Cardiac septum (tissue), 1 donor: Measurements from ENCODE around the gene SH3TC1. TPM values are rescaled to one million over a fixed set of nuclear protein-coding genes. Genes with fewer than 3 reads are reported as not detected.
A peak's percentile ranks its signal among the peaks of the same experiment; 100 is the strongest.

Source experiments
- DNase-seq: peaks from one replicate; pipeline ENCODE4 v3.0.0-alpha.2; 2020; ENCODE audit warnings: low spot score
- intact Hi-C: fragments of 100-400 bp; cut with DNase I; formaldehyde crosslinking; loops from one replicate; pipeline ENCODE4 v1.14.0; 2022
- total RNA-seq: library from RNA; stranded (reverse); fragmentation: NEBNext Ultra II Directional; extraction: Animal tissue kit (Norgen Biotek cat#: 25700); gene quantifications from one replicate; pipeline ENCODE4 v1.2.1, GENCODE V29; 2021
- donor health status: DM: no; HTN: no; CAD: no.

Gene SH3TC1
- total RNA-seq, 1 donor from 2014 or later: 16.5 TPM

GRCh38 chr4:8265171-8265929 is 66.3 kb downstream of the SH3TC1 start:
- no peak for DNase-seq

GRCh38 chr4:8266088-8266487 is 67.0 kb downstream of the SH3TC1 start:
- DNase-seq: no peak
- intact Hi-C loops: loop anchor here (2.0 kb wide), 1 partner anchor 23 kb away; no protein-coding TSS in a partner anchor

More at GRCh38 chr4:8265171-8265929, 66.3 kb downstream of the SH3TC1 start:
- intact Hi-C loops: no loop called here

- intact Hi-C loops: loop anchor here (2.0 kb wide), 1 partner anchor 24 kb away; no protein-coding TSS in a partner anchor
- DNase-seq: no peak
Measured at GRCh38 chr4:8266508-8266907, 67.4 kb downstream of the SH3TC1 start.

- intact Hi-C loops: loop anchor here (2.0 kb wide), 1 partner anchor 24 kb away; no protein-coding TSS in a partner anchor
- DNase-seq: peak; percentile 86
Measured at GRCh38 chr4:8267077-8267476, 68.0 kb downstream of the SH3TC1 start.

- no peak for DNase-seq
- intact Hi-C loops: no loop called here
Measured at GRCh38 chr4:8268211-8268610, 69.1 kb downstream of the SH3TC1 start.

GRCh38 chr4:8268901-8269534 is 69.9 kb downstream of the SH3TC1 start:
- intact Hi-C loops: no loop called here

GRCh38 chr4:8269535-8270417 is 70.7 kb downstream of the SH3TC1 start, which contains the start of gene HTRA3:
Gene HTRA3, plus strand, starts transcription at chr4:8269754. Its CDS starts 215 bp downstream, at chr4:8269969.
- peak; percentile 83 for DNase-seq
- intact Hi-C loops: no loop called here

More at GRCh38 chr4:8268901-8269534, 69.9 kb downstream of the SH3TC1 start:
- no peak for DNase-seq

GRCh38 chr4:8270418-8270771 is 71.3 kb downstream of the SH3TC1 start:
- DNase-seq: no peak
- intact Hi-C loops: no loop called here

GRCh38 chr4:8270912-8271815 is 72.1 kb downstream of the SH3TC1 start:
- no peak for DNase-seq
- intact Hi-C loops: no loop called here

GRCh38 chr4:8271821-8272220 is 72.7 kb downstream of the SH3TC1 start:
- DNase-seq: no peak
- intact Hi-C loops: no loop called here

- DNase-seq: no peak
- intact Hi-C loops: no loop called here
Measured at GRCh38 chr4:8272472-8273428, 73.7 kb downstream of the SH3TC1 start.

GRCh38 chr4:8273450-8273849 is 74.4 kb downstream of the SH3TC1 start:
- intact Hi-C loops: no loop called here
- DNase-seq: no peak

- intact Hi-C loops: loop anchor here (2.0 kb wide), 1 partner anchor 129 kb away; no protein-coding TSS in a partner anchor
- no peak for DNase-seq
Measured at GRCh38 chr4:8274066-8274652, 75.1 kb downstream of the SH3TC1 start.

GRCh38 chr4:8274765-8275547 is 75.9 kb downstream of the SH3TC1 start:
- intact Hi-C loops: loop anchor here (2.0 kb wide), 1 partner anchor 128 kb away; no protein-coding TSS in a partner anchor

GRCh38 chr4:8275548-8275910 is 76.4 kb downstream of the SH3TC1 start:
- intact Hi-C loops: loop anchor here (2.0 kb wide), 1 partner anchor 127 kb away; no protein-coding TSS in a partner anchor
- DNase-seq: no peak

More at GRCh38 chr4:8274765-8275547, 75.9 kb downstream of the SH3TC1 start:
- peak; percentile 91 for DNase-seq
